NCI-H446 (cell line): ENCODE results near the gene MGAT5B.

Experiments used
- DNase-seq, 2 experiments: peaks; one replicate each; lab custom pipeline; 2025; lab: John Stamatoyannopoulos, UW

MGAT5B gene

DNA sequence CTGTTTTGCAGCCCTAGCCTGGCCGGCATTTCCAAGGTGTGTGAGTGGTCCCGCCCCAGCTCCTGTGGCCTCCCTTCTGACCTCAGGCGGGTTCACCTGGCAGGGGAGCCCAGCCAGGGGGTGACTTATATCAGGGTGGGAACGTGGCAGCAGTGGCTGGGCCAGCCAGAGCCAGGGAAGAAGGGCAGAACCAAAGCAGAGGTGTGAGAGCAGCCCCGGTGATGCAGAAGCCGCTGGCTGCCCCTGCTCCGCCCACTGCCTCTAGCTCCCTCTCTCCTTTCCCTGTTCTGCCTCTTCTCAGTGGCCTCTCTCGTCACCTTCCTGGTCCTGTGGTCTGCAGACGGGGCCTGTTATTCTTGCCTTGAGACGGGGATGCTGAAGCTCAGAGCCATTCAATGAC lies 12.1 kb downstream of the MGAT5B start:
- no peak for DNase-seq

DNA sequence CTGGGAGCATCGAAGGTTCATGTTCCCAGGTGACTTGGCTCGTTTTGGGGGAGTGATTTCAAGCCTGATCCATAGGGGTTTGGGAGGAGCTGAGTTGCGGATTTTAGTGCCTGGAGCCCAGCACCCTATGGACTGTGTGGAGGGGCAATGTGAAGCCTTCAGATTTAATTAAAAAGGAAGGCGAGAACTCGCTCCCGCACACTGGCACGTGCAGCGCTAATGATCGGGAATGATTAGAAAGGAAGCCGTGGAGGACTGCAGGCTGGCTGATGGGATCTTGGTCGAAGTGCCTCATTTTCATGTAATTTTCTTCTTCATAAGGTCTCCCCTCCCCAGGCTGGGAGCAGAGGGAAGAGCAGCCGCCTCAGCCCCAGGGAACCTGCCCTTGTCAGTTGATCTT lies 12.8 kb downstream of the MGAT5B start:
- no peak for DNase-seq

DNA sequence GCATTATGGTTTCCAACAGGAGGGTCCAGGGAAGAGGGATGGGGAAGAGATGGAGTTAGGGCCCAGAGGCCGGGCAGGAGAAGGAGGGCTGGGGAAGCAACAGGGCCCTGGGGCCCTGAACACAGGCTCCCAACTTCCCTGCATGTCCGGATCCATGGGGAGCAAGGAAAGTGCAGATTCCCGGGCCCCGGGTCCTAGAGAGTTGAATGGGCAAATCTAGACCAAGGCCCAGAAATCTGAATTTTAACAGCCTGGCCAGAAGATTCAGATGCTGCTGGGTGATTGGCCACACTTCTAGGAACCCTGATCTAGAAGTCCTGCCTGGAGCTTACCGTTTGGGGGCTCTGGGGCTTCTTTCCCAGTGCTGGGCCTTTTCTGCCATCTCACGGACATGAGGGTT lies 13.2 kb downstream of the MGAT5B start:
- DNase-seq: no peak

DNA sequence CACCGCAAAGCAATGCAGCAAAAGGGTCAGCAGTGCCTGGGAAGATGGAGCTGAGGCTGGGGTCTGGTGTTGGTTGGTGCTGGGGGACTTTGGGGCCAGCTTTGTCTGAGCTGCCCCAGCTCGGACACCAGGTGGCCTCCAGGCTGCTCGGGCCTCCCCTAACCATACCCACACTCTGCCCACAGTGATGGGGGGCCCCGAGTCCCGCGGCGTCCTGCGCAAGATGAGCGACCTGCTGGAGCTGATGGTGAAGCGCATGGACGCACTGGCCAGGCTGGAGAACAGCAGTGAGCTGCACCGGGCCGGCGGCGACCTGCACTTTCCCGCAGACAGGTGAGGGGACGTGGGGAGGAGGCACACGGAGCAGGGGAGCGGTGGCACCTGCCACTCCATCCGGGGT lies 13.8 kb downstream of the MGAT5B start:
- no peak for DNase-seq

DNA sequence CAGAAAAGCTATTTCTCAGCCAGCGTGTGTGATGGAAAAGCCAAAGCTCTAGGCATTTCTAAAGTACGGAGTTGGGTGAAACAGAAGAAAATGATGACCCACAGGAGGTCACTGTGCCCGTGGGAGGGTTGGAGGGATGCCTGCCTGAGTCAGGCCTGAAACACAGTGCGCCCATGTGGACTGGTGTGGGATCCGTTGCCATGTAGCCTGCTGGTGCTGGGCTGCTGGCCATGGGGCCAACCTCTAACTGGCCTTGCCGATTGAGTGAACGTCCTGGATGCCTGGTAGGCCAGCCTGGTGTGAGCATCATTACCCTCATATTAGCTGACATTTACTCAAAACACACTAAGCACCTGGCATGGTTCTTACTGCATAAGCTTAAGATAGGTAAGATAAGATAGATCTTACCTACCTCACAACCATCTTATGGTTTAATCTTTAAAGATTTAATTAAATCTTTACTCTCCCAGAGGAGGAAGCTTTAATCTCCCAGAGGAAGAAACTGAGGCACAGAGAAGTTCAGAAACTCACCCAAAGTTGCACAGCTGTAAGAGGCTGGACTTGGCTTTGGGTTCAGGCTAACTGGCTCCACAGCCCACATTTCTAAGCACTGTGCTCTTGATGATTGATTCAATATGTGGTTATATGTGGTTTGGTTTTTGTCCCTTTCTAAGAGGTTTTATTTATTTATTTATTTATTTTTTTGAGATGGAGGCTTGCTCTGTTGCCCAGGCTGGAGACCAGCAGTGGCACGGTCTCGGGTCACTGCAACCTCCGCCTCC lies 15.7 kb downstream of the MGAT5B start:
- no peak for DNase-seq

DNA sequence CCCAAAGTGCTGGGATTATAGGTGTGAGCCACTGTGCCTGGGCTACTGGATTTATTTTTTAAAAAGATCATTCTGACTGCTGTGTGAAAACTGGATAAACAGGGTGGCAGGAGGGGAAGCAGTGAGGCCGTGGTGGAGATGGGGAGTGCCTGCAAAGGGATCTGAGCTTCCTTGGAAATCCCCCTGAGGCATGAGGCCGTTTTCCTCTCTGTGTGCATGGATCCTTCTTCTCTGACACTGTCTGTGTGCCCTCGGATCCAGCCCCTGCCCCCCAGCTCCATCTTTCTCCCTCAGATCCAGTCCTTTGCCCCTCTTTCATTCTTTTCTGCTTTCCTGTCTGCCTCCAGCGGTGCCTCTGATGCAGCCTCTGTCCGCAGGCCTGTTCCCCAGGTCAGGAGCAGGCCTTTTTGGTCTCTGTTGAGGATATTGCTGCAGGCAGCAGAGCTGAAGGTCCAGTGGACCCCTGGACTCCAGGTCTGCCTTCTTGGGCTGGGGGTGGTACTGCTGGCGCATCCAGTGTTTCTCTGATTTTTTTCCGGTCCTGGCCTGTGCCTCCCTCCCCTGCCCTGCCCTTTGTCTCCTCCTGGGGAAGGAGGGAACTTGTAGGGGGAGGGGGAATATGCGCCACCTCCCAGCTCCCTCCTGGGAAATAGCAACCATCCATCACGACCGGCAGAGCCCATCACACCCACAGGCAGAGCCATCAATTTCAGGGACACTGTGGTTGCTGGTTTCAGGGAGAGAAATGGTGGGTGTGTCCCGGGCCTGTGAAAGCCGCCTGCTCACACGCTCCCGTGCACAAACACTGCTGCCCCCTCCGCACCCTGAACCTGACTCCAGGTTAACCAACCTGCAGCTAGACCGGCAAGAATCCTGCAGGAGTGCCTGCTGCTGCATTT lies 17.0 kb downstream of the MGAT5B start:
- DNase-seq: no peak

DNA sequence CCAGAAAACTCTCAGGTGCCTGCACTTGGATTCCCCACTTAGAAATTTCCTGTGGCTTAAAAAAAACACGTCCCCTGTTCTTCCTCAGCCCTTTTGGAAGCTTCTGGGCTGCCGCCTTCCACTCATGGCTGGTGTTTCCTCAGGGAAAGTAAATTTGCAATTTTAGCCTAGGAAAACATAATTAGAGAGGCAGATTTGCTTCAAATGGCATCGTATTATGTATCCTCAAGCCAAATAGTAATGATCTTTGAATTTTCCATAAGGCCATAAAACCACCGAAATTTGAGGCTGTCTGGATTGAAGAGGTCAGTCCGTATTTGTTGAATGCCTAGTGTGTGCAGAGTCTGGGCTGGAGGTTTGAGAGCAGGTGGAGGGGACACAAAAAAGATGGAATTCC lies 17.7 kb downstream of the MGAT5B start:
- DNase-seq: no peak

DNA sequence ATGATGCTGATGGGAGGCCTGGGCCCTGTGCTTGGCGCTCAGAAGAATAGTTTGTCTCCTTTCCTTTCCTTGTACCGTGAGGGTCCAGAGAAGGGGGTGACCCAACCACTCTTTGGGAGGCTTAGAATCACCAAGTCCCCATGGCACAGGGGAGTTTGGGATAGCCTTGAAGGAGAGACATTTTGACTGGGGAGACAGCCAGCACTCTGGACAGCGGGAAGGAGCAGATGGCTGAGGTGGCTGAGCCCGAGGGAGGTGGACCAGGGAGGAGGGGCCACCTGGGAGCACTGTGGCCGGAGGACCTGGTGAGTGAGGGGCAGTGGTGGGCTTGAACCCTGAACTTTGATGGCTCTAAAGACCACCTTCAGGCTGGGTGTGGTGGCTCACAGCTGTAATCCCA lies 18.2 kb downstream of the MGAT5B start:
- no peak for DNase-seq

DNA sequence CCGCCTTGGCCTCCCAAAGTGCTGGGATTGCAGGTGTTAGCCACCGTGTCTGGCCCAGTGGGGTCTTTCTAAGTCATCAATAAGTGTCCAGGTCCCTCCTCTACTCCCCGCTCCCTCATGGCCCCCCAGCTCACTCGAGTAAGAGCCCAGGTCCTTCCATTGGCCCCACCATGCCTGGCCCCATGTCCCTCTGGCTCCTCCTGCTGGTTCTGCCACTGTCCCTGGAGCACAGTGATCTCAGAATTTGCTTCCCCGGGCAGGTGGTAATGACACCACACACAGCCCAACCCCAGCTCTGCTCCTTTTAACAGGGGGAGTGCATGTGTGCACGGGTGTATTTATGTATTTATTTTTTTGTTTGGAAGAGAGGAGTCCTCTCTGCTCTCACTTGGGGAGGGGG lies 19.6 kb downstream of the MGAT5B start:
- no peak for DNase-seq

DNA sequence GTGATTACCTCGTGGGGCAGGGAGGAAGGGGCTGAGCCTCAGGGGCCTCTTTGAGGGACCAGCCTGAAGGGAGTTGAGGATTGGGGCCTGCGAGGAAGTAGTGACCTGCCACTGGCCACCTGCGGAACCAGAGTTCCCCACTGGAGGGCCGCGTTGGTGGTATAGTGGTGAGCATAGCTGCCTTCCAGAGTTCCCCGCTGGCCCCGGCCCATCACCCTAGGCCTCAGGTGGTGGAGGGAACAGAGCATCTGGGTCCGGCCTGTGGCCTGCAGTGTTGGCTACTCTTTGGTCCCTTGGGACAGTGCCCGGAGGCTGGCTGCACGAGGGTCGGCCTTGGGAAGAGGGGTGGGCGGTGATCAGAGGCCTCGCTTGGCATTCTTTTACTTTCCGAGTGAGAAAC lies 20.5 kb downstream of the MGAT5B start:
- DNase-seq: no peak

DNA sequence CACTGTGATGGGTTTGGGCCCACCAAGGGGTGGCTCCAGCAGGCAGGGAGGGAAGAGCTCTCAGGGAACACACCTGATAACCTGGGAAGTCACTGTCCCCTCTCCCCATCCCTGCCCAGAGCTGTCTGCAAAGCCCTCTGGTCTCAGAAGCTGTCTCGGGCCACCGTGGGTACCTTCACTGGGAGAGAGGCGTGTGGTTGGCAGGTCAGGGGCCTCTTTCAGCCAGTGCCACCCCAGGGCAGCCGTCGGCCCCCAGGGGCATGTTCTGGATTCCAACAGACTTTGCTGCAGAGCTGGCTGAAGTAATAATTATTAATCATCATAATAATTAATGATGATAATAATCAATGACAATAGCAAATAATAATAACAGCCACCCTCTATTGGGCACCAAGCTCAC lies 21.1 kb downstream of the MGAT5B start:
- no peak for DNase-seq

DNA sequence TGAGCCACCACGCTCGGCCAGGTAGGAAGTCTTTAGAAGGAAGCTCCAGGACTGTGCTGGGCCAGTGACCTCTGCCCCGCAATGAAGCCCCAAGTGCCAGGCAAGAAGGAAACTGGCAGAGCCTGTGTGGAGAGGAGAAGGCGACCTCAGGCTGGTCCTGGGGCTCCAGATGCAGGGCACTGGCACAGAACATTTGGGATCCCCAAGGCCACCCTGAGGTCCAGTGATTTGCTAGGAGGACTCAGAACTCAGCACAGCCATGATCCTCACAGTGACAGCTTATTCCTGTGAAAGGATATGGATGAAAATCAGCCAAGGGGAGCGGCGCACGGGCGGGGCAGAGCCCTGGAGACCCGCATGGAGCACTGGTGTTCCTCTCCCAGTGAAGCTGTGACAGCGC lies 24.1 kb downstream of the MGAT5B start:
- DNase-seq: no peak

DNA sequence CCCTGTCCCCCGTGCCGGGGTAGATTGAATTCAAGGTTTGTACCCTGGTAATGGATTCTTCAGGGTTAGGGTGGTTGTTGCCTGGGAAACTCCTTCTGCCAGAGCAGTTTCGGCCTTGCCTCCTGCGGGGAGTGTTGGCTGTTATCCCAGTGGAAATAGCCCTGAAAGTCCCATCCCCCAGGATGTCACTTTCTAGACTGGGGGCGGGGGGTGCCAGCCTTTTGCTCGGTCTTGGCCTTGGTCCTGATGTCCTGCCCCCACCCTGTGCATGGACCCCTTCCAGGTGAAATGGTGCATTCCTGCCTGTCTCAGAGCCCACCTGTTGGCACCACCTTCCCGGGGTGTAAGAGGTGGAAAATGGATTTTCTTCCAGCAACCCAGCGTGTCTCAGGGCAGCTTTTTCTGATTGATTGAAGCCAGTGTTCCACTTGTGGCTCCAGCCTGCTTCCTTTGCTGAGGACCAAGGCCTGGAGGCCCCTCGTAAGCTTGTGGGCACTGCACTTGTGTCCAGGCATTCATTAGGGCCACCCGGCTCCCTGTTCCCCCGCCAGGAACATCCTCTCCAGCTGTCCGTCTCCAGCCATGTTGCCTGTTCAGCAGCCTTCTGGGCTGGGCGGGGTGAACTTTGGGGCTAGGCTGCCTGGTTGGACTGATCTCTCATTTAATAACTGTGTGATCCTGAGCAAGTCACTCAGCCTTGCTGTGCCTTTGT lies 25.6 kb downstream of the MGAT5B start:
- peak in 1 of 2 experiments; percentile 48 for DNase-seq

DNA sequence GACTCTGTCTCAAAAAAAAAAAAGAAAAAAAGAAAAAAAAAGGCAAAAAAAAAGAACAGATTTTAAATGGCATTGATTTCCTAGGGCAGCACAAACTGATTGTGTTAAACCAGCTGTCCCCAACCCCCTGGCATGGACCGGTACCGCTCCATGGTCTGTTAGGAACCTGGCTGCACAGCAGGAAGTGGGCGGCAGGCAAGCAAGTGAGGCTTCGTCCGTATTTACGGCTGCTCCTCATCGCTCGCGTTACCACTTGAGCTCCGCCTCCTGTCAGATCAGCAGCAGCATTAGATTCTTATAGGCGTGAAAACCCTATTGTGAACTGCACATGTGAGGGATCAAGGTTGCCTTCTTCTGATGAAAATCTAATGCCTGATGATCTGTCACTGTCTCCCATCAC lies 26.6 kb downstream of the MGAT5B start:
- DNase-seq: no peak

DNA sequence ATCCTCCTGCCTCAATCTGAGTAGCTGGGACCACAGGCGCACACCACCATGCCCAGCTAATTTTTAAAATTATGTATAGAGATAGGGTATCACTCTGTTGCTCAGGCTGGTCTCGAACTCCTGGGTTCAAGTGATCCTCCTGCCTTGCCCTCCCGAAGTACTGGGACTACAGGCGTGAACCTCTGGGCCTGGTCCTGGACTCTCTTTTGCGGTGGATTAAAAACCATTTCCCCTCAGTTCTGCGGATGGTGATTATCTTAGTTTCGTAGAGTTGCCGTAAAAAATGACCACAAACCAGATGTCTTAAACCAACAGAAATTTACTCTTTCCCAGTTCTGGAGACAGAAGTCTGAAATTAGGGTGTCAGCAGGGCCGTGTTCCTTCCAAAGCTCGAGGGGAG lies 28.8 kb downstream of the MGAT5B start:
- no peak for DNase-seq

DNA sequence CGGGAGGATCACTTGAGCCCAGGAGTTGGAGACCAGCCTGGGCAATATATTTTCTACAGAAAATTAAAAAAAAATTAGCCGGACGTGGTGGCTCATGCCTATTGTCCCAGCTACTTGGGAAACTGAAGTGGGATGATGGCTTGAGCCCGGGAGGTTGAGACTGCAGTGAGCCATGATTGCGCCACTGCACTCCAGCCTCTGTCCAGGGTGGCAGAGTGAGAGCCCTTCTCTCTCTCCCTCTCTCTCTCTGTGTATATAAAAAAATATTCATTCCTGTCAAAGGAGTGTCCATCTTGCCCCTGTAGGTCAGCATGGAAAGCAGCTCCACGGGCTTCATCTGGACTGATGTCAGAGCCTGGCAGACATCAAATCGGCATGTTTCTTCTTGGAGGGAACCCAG lies 31.2 kb downstream of the MGAT5B start:
- DNase-seq: no peak

DNA sequence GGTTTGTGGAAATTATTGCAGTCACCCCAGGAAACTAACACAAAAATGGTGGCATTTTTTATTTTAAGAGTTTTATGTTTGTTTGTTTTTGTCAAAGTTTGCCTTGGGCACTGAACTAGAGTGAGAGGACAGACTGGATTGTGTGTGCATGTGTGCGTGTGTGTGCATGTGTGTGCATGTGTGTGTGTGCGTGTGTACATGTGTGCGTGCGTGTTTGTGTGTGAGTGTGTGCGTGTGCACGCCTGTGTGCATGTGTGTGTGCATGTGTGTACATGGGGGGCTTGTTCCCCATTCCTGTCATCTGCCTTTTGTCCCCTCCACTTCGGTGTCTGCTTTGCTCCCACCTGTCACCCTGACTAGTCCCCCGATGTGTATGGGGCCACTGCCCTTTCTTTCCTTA lies 32.5 kb downstream of the MGAT5B start:
- DNase-seq: no peak

DNA sequence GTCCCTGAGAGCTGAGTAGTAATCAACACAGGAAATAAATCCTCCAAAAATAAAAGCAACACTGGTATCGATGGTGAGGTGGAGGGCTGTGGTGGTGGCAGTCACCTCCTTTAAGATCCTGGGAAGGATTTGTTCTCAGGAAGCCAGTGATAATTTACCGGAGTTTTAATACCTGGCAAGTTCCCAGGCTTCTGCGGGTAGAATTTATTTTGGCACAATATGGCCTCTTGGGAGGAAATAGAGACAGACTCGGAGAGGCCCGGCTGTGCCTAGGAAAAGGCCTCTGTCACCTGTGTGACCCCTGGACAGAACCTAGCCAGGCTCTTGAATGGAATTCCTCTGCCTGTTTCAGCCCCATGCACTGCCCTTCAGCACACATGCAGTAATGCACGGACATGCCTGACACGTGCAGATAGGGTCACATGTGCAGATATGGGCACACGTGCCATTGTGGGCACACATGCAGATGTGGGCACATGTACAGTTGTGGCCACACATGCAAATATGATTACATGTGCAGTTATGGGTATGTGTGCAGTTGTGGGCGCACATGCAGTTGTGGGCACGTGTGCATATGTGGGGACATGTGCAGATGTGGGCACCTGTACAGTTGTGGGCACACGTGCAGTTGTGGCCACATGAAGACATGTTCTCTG lies 33.5 kb downstream of the MGAT5B start:
- no peak for DNase-seq

DNA sequence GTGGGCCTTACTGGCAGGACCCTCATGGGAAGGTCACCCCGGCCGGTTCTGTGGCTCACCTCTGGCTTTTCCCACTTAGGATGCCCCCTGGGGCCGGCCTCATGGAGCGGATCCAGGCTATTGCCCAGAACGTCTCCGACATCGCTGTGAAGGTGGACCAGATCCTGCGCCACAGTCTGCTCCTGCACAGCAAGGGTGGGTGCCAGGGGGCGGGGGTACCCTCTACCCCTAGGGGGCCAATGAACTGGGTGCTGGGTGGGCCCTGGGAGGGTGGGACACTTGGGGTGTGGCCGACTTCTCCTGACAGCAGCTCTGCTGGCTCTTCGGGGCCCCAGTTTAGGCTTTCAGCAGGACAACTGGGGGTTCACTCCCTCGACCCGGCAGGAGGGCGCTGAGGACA lies 34.3 kb downstream of the MGAT5B start:
- no peak for DNase-seq

DNA sequence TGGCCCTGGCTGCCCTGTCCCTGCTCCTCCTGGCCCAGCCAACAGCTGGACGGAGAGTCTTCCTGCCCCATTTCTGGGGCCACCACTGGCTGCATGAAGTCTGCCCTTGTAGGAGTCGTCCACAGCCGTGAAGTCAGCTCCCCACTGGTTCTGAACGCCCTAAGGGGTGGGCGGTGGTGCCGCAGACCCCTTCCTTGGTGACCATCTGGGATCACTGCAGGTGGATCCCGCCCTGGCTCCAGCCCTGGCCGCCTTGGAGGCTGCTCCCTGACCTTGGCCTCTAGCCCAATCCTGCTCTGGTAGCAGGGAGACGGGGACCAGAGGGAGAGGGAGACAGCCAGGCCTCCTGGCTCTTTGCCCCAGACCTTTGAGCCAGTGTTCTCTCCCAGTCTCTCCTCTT lies 35.4 kb downstream of the MGAT5B start:
- no peak for DNase-seq

DNA sequence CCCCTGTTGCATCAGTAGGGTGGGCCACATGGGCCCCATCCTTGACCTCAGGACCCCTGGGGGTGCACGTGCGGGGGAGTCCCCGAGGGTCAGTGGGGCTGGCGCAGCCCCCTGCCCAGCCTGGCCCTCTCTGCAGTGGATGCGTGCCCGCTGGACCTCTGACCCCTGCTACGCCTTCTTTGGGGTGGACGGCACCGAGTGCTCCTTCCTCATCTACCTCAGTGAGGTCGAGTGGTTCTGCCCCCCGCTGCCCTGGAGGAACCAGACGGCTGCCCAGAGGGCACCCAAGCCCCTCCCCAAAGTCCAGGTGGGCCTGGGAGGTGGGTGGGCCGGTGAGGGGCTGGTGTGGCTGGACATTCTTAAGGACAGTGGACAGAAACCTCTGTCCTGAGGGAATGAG lies 35.9 kb downstream of the MGAT5B start:
- DNase-seq: no peak

DNA sequence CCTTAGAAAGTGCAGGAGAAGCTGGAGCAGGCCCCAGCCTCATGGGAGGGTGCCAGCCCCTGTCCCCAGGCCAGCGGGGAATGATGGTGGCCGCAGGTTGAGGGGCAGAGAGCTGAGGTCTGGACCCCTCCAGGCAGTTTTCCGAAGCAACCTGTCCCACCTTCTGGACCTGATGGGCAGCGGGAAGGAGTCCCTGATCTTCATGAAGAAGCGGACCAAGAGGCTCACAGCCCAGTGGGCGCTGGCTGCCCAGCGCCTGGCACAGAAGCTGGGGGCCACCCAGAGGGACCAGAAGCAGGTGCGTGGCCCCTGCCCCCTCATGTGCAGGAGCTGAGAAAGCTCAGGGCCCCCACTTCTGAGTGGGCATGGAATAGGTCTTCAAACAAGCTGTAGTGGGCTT lies 36.8 kb downstream of the MGAT5B start:
- no peak for DNase-seq
